ENCODE results near the gene SLX9.

Gene SLX9

GRCh38 chr21:45003331-45004058 is 63.7 kb downstream of the SLX9 start:
- Histone ChIP-seq H3K4me3 (ENCODE audit: low read depth, low read length) (no peak overlapping the region), H3K36me3 (no peaks in the 10 kb centered on the region), H3K27me3 (no peaks in the 10 kb centered on the region), H3K4me1 (no peaks in the 10 kb centered on the region), H3K9me3 (no peaks in the 10 kb centered on the region)
- no peak for TF ChIP-seq CTCF (IDR thresholded peaks at IDR 0.05; ENCODE audit: low read depth, low read length)
- peak; percentile 3 for DNase-seq

GRCh38 chr21:45004059-45004422 is 64.2 kb downstream of the SLX9 start:
- no peak for TF ChIP-seq CTCF (IDR thresholded peaks at IDR 0.05; ENCODE audit: low read depth, low read length)
- no peaks in the 10 kb centered on the region for H3K27me3 ChIP-seq
- H3K4me1 ChIP-seq: no peaks in the 10 kb centered on the region
- H3K4me3 ChIP-seq (ENCODE audit: low read depth, low read length): no peak overlapping the region
- DNase-seq: no peak
- H3K9me3 ChIP-seq: no peaks in the 10 kb centered on the region
- no peaks in the 10 kb centered on the region for H3K36me3 ChIP-seq

GRCh38 chr21:45004481-45005247 is 64.8 kb downstream of the SLX9 start:
- peak; percentile 9 for DNase-seq
- Histone ChIP-seq H3K4me3 (ENCODE audit: low read depth, low read length) (no peak overlapping the region), H3K27me3 (no peaks in the 10 kb centered on the region), H3K4me1 (no peaks in the 10 kb centered on the region), H3K36me3 (no peaks in the 10 kb centered on the region), H3K9me3 (no peaks in the 10 kb centered on the region)
- TF ChIP-seq CTCF (IDR thresholded peaks at IDR 0.05; ENCODE audit: low read depth, low read length): no peak

GRCh38 chr21:45006536-45007095 is 66.8 kb downstream of the SLX9 start:
- Histone ChIP-seq H3K4me1 (no peaks in the 10 kb centered on the region), H3K27me3 (no peaks in the 10 kb centered on the region), H3K36me3 (no peaks in the 10 kb centered on the region), H3K9me3 (no peaks in the 10 kb centered on the region), H3K4me3 (ENCODE audit: low read depth, low read length) (no peak overlapping the region)
- no peak for TF ChIP-seq CTCF (IDR thresholded peaks at IDR 0.05; ENCODE audit: low read depth, low read length)
- no peak for DNase-seq

- no peaks in the 10 kb centered on the region for H3K9me3 ChIP-seq
- DNase-seq: no peak
- no peak for TF ChIP-seq CTCF (IDR thresholded peaks at IDR 0.05; ENCODE audit: low read depth, low read length)
- H3K27me3 ChIP-seq: no peaks in the 10 kb centered on the region
- no peak overlapping the region for H3K4me3 ChIP-seq (ENCODE audit: low read depth, low read length)
- no peaks in the 10 kb centered on the region for H3K4me1 ChIP-seq
- H3K36me3 ChIP-seq: no peaks in the 10 kb centered on the region
Measured at GRCh38 chr21:45009616-45010015, 69.8 kb downstream of the SLX9 start.

- Histone ChIP-seq H3K4me1 (no peaks in the 10 kb centered on the region), H3K9me3 (no peaks in the 10 kb centered on the region), H3K4me3 (ENCODE audit: low read depth, low read length) (no peak overlapping the region), H3K27me3 (no peaks in the 10 kb centered on the region), H3K36me3 (no peaks in the 10 kb centered on the region)
- no peak for TF ChIP-seq CTCF (IDR thresholded peaks at IDR 0.05; ENCODE audit: low read depth, low read length)
- no peak for DNase-seq
Measured at GRCh38 chr21:45010096-45010495, 70.3 kb downstream of the SLX9 start.
